ENCODE data around the gene SUOX.
"Not testable (repeated sequence)": the region's sequence is repeated elsewhere in the genome, so short reads cannot be mapped to it uniquely, and the experiment has no call there.

SUOX gene

GRCh38 chr12:55983232-55983842 lies 13.7 kb upstream of the SUOX start:
- no peak for DNase-seq (ENCODE audit: low read depth, low spot score)

- no peak for DNase-seq (ENCODE audit: low read depth, low spot score)
These were observed 12.2 kb upstream of the SUOX start for GRCh38 chr12:55984861-55985260.

- DNase-seq (ENCODE audit: low read depth, low spot score), result no peak
These were observed 11.7 kb upstream of the SUOX start for GRCh38 chr12:55985341-55985740.

GRCh38 chr12:55985976-55986375 lies 11.1 kb upstream of the SUOX start:
- not testable (repeated sequence) for DNase-seq (ENCODE audit: low read depth, low spot score)

DNA sequence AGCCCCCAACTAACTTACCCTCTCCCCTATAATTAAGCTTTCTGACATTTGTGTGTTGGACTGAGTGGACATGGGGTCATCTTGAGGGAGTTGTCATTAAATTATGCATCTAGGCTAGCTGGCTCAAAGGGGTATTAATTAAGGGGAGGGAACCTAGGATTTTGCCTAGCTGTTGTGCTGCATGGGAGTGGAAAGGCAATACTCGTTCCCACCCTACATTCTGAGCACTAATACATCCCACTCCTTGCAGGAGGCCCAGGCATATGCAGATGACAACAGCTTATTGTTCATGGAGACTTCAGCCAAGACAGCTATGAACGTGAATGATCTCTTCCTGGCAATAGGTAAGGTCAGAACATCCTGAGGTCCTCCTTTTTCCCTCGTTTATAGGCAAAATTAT lies 6.0 kb upstream of the SUOX start:
- DNase-seq (ENCODE audit: low read depth, low spot score), result no peak

DNA sequence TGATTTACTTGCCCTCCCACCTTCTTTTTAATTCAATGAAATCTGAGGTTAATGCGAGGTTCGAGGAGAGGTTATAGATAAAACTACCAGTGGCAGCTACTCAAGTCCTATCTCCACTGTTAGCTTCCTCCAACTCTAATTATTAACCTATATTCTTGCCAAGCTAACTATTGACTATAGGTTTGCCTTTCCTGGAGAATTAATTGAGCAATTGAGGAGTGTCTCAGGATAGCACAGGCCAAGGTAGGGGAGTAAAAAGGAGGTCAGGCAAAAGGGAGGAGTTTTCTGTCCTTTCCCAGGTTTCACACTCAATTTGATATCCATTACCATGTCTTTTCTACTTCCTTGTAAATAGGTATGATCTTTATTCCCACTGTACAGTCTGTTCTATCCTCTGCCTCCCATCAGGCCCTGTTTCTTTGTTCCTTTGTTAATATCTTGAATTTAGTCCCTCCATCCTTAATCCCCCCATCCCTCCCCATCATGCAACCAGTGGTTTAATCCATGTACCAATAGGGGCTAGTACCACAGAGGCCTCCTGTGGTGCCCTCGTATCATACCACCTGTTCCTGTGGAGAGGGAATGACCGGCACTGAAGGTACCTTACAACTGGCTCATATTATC lies 3.7 kb upstream of the SUOX start:
- DNase-seq (ENCODE audit: low read depth, low spot score), result no peak

GRCh38 chr12:55995366-55995765 lies 1.7 kb upstream of the SUOX start:
- DNase-seq (ENCODE audit: low read depth, low spot score), result no peak

- DNase-seq (ENCODE audit: low read depth, low spot score), result no peak
These were observed 818 bp upstream of the SUOX start for GRCh38 chr12:55996201-55996714.

DNA sequence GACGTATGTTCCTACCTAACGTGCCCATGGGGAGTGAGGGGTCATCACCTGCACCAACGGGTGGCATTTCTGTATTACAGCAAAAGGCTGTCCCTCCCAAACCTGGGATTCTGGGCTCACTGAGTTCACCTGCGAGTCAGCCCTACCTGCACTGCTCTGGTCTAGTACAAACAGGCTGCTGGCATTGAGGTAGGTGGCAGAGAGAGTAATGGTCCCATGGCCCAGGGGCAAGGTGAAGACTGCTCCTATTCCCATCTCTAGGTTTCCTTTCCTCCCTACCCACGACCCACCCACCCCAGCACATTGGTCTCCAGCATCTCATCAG lies 421 bp downstream of the SUOX start:
- DNase-seq (ENCODE audit: low read depth, low spot score), result no peak

GRCh38 chr12:55999522-55999921 lies 2.4 kb downstream of the SUOX start:
- not testable (repeated sequence) for DNase-seq (ENCODE audit: low read depth, low spot score)

- DNase-seq (ENCODE audit: low read depth, low spot score), result not testable (repeated sequence)
These were observed 3.0 kb downstream of the SUOX start for GRCh38 chr12:55999999-56000540.

GRCh38 chr12:56001487-56002100 lies 4.5 kb downstream of the SUOX start:
- DNase-seq (ENCODE audit: low read depth, low spot score), result no peak

GRCh38 chr12:56003376-56003775 lies 6.3 kb downstream of the SUOX start:
- DNase-seq (ENCODE audit: low read depth, low spot score), result not testable (repeated sequence)

GRCh38 chr12:56004211-56004610 lies 7.1 kb downstream of the SUOX start:
- DNase-seq (ENCODE audit: low read depth, low spot score), result no peak

- DNase-seq (ENCODE audit: low read depth, low spot score), result no peak
These were observed 10.8 kb downstream of the SUOX start for GRCh38 chr12:56007564-56008559.

- DNase-seq (ENCODE audit: low read depth, low spot score), result no peak
These were observed 13.1 kb downstream of the SUOX start for GRCh38 chr12:56010111-56010570.

DNA sequence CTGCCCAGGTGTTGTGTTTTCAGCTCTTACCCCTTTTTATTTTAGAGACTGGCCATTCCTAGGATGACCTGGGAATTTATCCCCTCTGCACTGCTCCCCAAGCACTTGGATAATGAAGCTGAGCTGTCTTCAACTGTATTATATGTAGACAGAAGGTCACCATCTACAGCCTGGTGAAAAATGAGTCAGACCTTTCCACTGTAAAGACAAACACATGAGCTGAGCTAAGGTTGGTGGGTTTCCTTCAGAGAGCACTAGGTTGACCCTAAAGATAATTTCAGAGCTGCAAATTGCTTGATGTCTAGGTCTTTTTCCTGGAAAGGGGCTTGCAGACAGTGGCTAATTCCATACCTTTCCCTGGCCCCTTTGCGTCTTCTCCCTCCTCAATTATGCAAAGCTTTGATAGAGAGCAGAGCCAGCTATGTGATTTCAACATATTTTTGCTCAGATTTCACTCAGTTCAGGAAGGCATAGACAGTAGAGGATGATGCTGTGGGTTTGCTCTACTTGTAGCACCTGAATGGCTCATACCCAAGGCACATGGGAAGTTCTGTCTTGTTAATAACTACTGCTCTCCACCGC lies 14.5 kb downstream of the SUOX start:
- DNase-seq (ENCODE audit: low read depth, low spot score), result no peak

- no peak for DNase-seq (ENCODE audit: low read depth, low spot score)
These were observed 16.4 kb downstream of the SUOX start for GRCh38 chr12:56013482-56013881.

GRCh38 chr12:56014205-56014604 lies 17.1 kb downstream of the SUOX start:
- no peak for DNase-seq (ENCODE audit: low read depth, low spot score)

GRCh38 chr12:56017181-56017580 lies 20.1 kb downstream of the SUOX start:
- DNase-seq (ENCODE audit: low read depth, low spot score), result no peak

GRCh38 chr12:56018356-56018755 lies 21.3 kb downstream of the SUOX start:
- no peak for DNase-seq (ENCODE audit: low read depth, low spot score)

All from iPS DF 19.7 (cell line).